Coronary artery (tissue), 2 donors: ENCODE measurements around the gene SLC10A7.

Experiments
- DNase-seq: peaks from one replicate; pipeline ENCODE4 v3.0.0-alpha.2; 2017; ENCODE audit warnings: low spot score
- H3K27ac ChIP-seq, 2 donors: fragments of 200-600 bp; sonication (generic); one replicate each; pipeline ENCODE4 v1.5.1; 2016 to 2019
- H3K4me3 ChIP-seq: fragments of 200-600 bp; sonication (generic); 2 replicates; pipeline ENCODE4 v1.5.1; 2016; ENCODE audit warnings: mild to moderate bottlenecking, moderate library complexity
- CTCF ChIP-seq: fragments of 200-600 bp; sonication (generic); IDR thresholded peaks from one replicate; pipeline ENCODE4 v1.5.1; 2019; ENCODE audit warnings: antibody characterized with exemption

SLC10A7 gene

GRCh38 chr4:146521541-146522097 is at the start of gene SLC10A7:
TSS of gene SLC10A7 (minus strand) at chr4:146521940. CDS start at chr4:146521717, 223 bp downstream.
- H3K27ac ChIP-seq = peak within 1 kb of the TSS; percentile 62 to 78
- TF ChIP-seq CTCF = no peak
- peak; percentile 82 for DNase-seq

GRCh38 chr4:146567396-146567795 is 45.7 kb upstream of the SLC10A7 start:
- H3K4me3 ChIP-seq = no peak overlapping the region
- no peak for TF ChIP-seq CTCF
- H3K27ac ChIP-seq = no peak overlapping the region
- no peak for DNase-seq

More at GRCh38 chr4:146521541-146522097, at the start of gene SLC10A7:
- peak within 1 kb of the TSS; percentile 88 for H3K4me3 ChIP-seq

GRCh38 chr4:146564492-146564891 is 42.8 kb upstream of the SLC10A7 start:
- no peak overlapping the region for H3K4me3 ChIP-seq

GRCh38 chr4:146550161-146550560 is 28.4 kb upstream of the SLC10A7 start:
- TF ChIP-seq CTCF = no peak
- H3K4me3 ChIP-seq = no peak overlapping the region
- no peak overlapping the region for H3K27ac ChIP-seq
- DNase-seq = no peak

More at GRCh38 chr4:146564492-146564891, 42.8 kb upstream of the SLC10A7 start:
- TF ChIP-seq CTCF = no peak
- H3K27ac ChIP-seq = no peak overlapping the region
- DNase-seq = no peak

GRCh38 chr4:146548443-146548842 is 26.7 kb upstream of the SLC10A7 start:
- TF ChIP-seq CTCF = no peak
- no peak for DNase-seq
- no peak overlapping the region for H3K27ac ChIP-seq

GRCh38 chr4:146545102-146545501 is 23.4 kb upstream of the SLC10A7 start:
- Histone ChIP-seq H3K27ac (no peak overlapping the region), H3K4me3 (no peak overlapping the region)
- DNase-seq = no peak
- no peak for TF ChIP-seq CTCF

More at GRCh38 chr4:146548443-146548842, 26.7 kb upstream of the SLC10A7 start:
- no peak overlapping the region for H3K4me3 ChIP-seq

- Histone ChIP-seq H3K4me3 (no peak overlapping the region), H3K27ac (no peak overlapping the region)
- TF ChIP-seq CTCF = no peak
- DNase-seq = no peak
Observed at GRCh38 chr4:146534178-146534577, 12.4 kb upstream of the SLC10A7 start.
